CD4-positive, alpha-beta T cell (primary cell): ENCODE measurements around the gene TMEM45A. TPM values are rescaled to one million over a fixed set of nuclear protein-coding genes. Genes with fewer than 3 reads are reported as not detected.

Source experiments
- ATAC-seq: fragments of 200-7000 bp; cut with Tn5 transposase; one replicate; pipeline ENCODE4 v1.10.0; 2022; ENCODE audit warnings: mild to moderate bottlenecking; ENCODE audit not compliant: poor library complexity
- CTCF ChIA-PET: fragments of 350-600 bp; sonication (Branson Sonifier 250); formaldehyde crosslinking; loops from one replicate; lab custom pipeline; 2021; ENCODE audit warnings: antibody characterized with exemption, inconsistent platforms; lab: Charles Lee
- POLR2A ChIA-PET: fragments of 350-600 bp; sonication (Branson Sonifier 250); formaldehyde crosslinking; loops from one replicate; lab custom pipeline; 2021; ENCODE audit warnings: antibody characterized with exemption, inconsistent platforms; lab: Charles Lee
- DNase-seq, 14 experiments: peaks; one replicate each; pipeline ENCODE4 v3.0.0-alpha.2; 2013 to 2020; ENCODE audit warnings: mixed read lengths in 2 of 14
- H3K27ac ChIP-seq, 2 donors: one replicate each; pipeline versions ENCODE4 v1.5.1 to v1.7.0; 2013; ENCODE audit warnings: low read length in 2 of 2, low read depth in 1 of 2, mild to moderate bottlenecking in 1 of 2
- H3K27me3 ChIP-seq, 2 experiments: 1 replicate in 1 of 2; 2 replicates in 1 of 2; pipeline versions ENCODE4 v1.6.1 to v1.7.0; 2013; ENCODE audit warnings: low read length in 2 of 2, control low read depth in 1 of 2, mild to moderate bottlenecking in 1 of 2, moderate library complexity in 1 of 2; ENCODE audit not compliant: insufficient read depth in 2 of 2, control insufficient read depth in 1 of 2
- H3K36me3 ChIP-seq: one replicate; pipeline ENCODE4 v1.6.1; 2013; ENCODE audit warnings: low read length, control low read depth; ENCODE audit not compliant: insufficient read depth
- H3K4me1 ChIP-seq: one replicate; pipeline ENCODE4 v1.6.1; 2013; ENCODE audit warnings: low read length, control low read depth; ENCODE audit not compliant: insufficient read depth
- H3K4me3 ChIP-seq: one replicate; pipeline ENCODE4 v1.5.1; 2013; ENCODE audit warnings: mild to moderate bottlenecking, low read length, moderate library complexity
- H3K9me3 ChIP-seq, 2 experiments: 1 replicate in 1 of 2; 2 replicates in 1 of 2; pipeline versions ENCODE4 v1.6.1 to v1.7.0; 2013; ENCODE audit warnings: low read length in 2 of 2, mild to moderate bottlenecking in 2 of 2, control low read depth in 1 of 2, moderate library complexity in 1 of 2; ENCODE audit not compliant: control insufficient read depth in 1 of 2, insufficient read depth in 1 of 2
- H3K27ac Mint-ChIP-seq: one replicate; pipeline ENCODE4 v1.8.0; 2020; ENCODE audit warnings: mixed read lengths
- H3K27me3 Mint-ChIP-seq: one replicate; pipeline ENCODE4 v1.8.0; 2021; ENCODE audit warnings: mixed read lengths
- H3K36me3 Mint-ChIP-seq: one replicate; pipeline ENCODE4 v1.8.0; 2021; ENCODE audit warnings: low read depth, mixed read lengths
- H3K4me1 Mint-ChIP-seq: one replicate; pipeline ENCODE4 v1.8.0; 2021; ENCODE audit warnings: low read depth, mixed read lengths
- H3K4me3 Mint-ChIP-seq: one replicate; pipeline ENCODE4 v1.8.0; 2020; ENCODE audit warnings: mild to moderate bottlenecking, mixed read lengths
- H3K9me3 Mint-ChIP-seq: one replicate; pipeline ENCODE4 v1.8.0; 2020; ENCODE audit warnings: mixed read lengths
- intact Hi-C, 2 experiments: fragments of 100-400 bp; cut with DNase I in 1 of 2; cut with micrococcal nuclease in 1 of 2; formaldehyde crosslinking; loops; one replicate each; pipeline versions ENCODE4 v1.15.1 to v1.9.0; 2023 to 2025; cut with DNase I, micrococcal nuclease
- total RNA-seq, 174 experiments: library from RNA in 2 of 174; stranded (reverse) in 2 of 174; gene quantifications; one replicate each; pipeline ENCODE4 v1.2.3 and lab custom pipeline; 2021 to 2026
- TF ChIP-seq, protein P1 (sequence below): fragments of 200-600 bp; IDR thresholded peaks from one replicate; pipeline ENCODE4 v1.8.0; 2022; ENCODE audit warnings: antibody characterized with exemption, mild to moderate bottlenecking

The TMEM45A gene
- total RNA-seq, 2 experiments from 2014 or later: 0.08 TPM; not detected in 1

DNA sequence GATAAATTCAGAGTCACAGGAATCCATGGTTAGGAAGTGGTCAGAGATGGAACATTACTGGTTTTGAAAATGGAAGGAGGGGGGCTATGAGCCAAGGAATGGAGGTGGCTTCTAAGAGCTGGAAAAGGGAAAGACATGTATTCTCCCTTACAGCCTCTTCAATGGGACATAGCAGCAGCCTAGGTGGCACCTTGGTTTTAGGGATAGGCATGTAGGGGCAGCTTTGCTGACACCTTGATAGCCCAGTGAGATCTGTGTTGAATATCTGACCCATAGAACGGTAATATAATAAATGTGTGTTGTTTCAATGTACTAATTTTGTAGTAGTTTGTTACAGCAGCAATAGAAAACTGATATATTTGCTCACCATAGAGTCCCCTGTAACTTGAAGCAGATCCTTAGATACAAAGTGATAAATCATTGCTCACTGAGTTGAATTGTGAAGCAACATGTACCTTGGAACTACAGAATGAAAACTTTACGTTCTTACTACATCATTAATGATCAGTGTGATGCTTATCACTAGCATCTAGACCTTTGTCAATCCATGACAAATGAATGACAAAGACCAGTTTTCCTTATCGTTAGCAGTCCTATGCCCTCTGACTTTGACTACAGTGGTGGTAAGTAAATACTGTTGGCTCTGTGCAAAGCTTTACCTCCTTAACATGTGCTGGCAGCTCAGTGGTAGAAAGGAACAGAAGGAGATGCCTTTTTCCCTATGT, 53.8 kb downstream of the TMEM45A start:
- Mint-ChIP-seq H3K4me3 (no peak overlapping the region), H3K27me3 (peaks cover 19% of the 10 kb centered on the region), H3K9me3 (no peaks in the 10 kb centered on the region), H3K4me1 (no peaks in the 10 kb centered on the region), H3K27ac (no peak overlapping the region), H3K36me3 (no peaks in the 10 kb centered on the region)
- ATAC-seq (no peak), DNase-seq (no peak)
- TF ChIP-seq, protein P1, sequence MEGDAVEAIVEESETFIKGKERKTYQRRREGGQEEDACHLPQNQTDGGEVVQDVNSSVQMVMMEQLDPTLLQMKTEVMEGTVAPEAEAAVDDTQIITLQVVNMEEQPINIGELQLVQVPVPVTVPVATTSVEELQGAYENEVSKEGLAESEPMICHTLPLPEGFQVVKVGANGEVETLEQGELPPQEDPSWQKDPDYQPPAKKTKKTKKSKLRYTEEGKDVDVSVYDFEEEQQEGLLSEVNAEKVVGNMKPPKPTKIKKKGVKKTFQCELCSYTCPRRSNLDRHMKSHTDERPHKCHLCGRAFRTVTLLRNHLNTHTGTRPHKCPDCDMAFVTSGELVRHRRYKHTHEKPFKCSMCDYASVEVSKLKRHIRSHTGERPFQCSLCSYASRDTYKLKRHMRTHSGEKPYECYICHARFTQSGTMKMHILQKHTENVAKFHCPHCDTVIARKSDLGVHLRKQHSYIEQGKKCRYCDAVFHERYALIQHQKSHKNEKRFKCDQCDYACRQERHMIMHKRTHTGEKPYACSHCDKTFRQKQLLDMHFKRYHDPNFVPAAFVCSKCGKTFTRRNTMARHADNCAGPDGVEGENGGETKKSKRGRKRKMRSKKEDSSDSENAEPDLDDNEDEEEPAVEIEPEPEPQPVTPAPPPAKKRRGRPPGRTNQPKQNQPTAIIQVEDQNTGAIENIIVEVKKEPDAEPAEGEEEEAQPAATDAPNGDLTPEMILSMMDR: no peak
- no peaks in the 10 kb centered on the region for H3K36me3 ChIP-seq
- no peaks in the 10 kb centered on the region for H3K9me3 ChIP-seq
- H3K4me1 ChIP-seq: no peaks in the 10 kb centered on the region
- H3K27ac ChIP-seq: no peak overlapping the region
- intact Hi-C loops: no loop called here
- H3K4me3 ChIP-seq: no peak overlapping the region
- H3K27me3 ChIP-seq: peaks cover 0 to 14% of the 10 kb centered on the region in 2 experiments
- POLR2A ChIA-PET: no interaction called here
- CTCF ChIA-PET: no interaction called here

DNA sequence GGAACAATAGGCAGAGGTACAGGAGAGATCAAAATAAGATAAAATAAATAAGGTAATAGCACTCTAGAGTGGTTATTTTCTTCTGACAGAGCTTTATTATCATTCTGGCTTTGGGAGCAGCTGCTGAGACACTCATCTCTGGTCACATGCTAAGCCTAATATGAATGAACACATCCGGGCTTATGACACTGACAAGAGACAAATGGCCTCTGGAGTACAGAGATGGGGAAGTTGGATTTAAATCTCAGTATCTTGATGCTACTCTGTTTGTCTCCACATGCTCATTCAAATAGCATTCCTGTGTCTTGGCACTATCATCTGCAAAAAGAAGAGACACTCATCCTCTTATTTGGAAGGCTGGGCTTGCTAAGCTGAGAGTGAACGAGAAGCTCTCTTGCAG, 55.6 kb downstream of the TMEM45A start:
- ATAC-seq (no peak), DNase-seq (no peak)
- H3K27me3 ChIP-seq: peaks cover 0 to 14% of the 10 kb centered on the region in 2 experiments
- no peaks in the 10 kb centered on the region for H3K4me1 ChIP-seq
- Mint-ChIP-seq H3K4me3 (no peak overlapping the region), H3K4me1 (no peaks in the 10 kb centered on the region), H3K27me3 (peaks cover 25% of the 10 kb centered on the region), H3K36me3 (no peaks in the 10 kb centered on the region), H3K9me3 (no peaks in the 10 kb centered on the region), H3K27ac (no peak overlapping the region)
- no peaks in the 10 kb centered on the region for H3K9me3 ChIP-seq
- POLR2A ChIA-PET: no interaction called here
- intact Hi-C loops: no loop called here
- no peak overlapping the region for H3K4me3 ChIP-seq
- H3K27ac ChIP-seq: no peak overlapping the region
- no peaks in the 10 kb centered on the region for H3K36me3 ChIP-seq
- CTCF ChIA-PET: interaction anchor here (1.2 kb wide), 1 partner anchor 9 kb away, joined by 3 read pairs; no protein-coding TSS in a partner anchor
- TF ChIP-seq, protein P1: no peak

DNA sequence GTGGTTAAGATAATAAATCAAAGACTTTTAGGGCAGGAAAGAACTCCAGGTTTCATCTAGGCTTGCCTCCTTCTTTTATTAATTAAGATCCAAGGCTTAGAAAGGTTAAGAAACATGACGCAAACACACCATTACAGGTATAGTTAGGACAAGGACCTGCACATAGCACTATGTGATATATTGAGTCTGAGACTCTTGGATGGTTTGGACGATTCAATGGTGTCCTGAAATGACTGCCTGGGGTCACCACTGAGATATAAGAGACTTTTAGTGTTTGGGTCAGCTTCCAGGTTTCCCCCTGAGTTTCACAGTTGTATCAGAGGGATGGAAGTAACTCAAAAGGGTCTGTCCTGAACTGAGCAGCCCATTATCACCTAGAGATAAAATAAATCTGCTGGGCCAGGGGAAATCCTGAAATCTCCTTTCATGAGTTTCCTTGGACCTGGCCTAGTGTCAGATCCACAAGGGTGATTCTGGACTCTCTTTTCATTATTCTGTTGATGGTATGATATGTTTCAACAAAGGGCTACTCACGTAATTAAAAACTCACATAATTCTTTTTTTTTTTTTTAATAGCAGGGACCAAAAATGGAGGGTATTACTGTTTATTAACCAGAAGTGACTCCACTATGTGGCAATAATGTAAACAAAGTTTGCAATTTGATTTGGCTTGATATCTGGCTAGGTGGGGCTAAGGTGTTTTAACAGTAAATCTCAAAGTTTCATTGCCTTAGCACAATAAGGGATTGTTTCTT, 61.4 kb downstream of the TMEM45A start:
- Histone ChIP-seq H3K4me3 (no peak overlapping the region), H3K27ac (no peak overlapping the region), H3K27me3 (no peaks in the 10 kb centered on the region), H3K4me1 (no peaks in the 10 kb centered on the region), H3K9me3 (no peaks in the 10 kb centered on the region), H3K36me3 (no peaks in the 10 kb centered on the region)
- TF ChIP-seq, protein P1: no peak
- Mint-ChIP-seq H3K4me3 (no peak overlapping the region), H3K27ac (no peak overlapping the region), H3K27me3 (peaks cover 6% of the 10 kb centered on the region), H3K9me3 (no peaks in the 10 kb centered on the region), H3K4me1 (no peaks in the 10 kb centered on the region), H3K36me3 (no peaks in the 10 kb centered on the region)
- DNase-seq (no peak), ATAC-seq (no peak)
- POLR2A ChIA-PET: no interaction called here
- CTCF ChIA-PET: no interaction called here
- intact Hi-C loops: no loop called here
